PFSK-1 (cell line): ENCODE results near the gene TMEM174.

Source experiments
- FOXP2 ChIP-seq: optimal IDR thresholded peaks from 2 replicates; pipeline ENCODE3; 2011; ENCODE audit warnings: borderline replicate concordance, control low read depth, inconsistent platforms; ENCODE audit not compliant: insufficient read depth; ENCODE audit errors: extremely low read length, extremely low read depth
- POLR2AphosphoS5 ChIP-seq: IDR thresholded peaks from 2 replicates; pipeline ENCODE4 v1.6.1; 2012; ENCODE audit warnings: low read depth, mild to moderate bottlenecking, control low read depth, low read length, moderate library complexity
- SIN3A ChIP-seq: IDR thresholded peaks from 2 replicates; pipeline ENCODE4 v1.6.1; 2012; ENCODE audit warnings: mild to moderate bottlenecking, low read length, moderate library complexity, borderline replicate concordance; ENCODE audit not compliant: insufficient read depth
- TAF1 ChIP-seq: IDR thresholded peaks from 2 replicates; pipeline ENCODE4 v1.6.1; 2012; ENCODE audit warnings: low read length, control low read depth, borderline replicate concordance; ENCODE audit not compliant: insufficient read depth
- TF ChIP-seq, protein P1 (sequence below), 2 experiments: IDR thresholded peaks; 2 replicates each; pipeline versions ENCODE4 v1.6.1 to v1.8.0; 2011 to 2012; ENCODE audit warnings: low read depth in 2 of 2, low read length in 2 of 2, control low read depth in 1 of 2, inconsistent platforms in 1 of 2, mild to moderate bottlenecking in 1 of 2, moderate library complexity in 1 of 2; ENCODE audit not compliant: insufficient read depth in 1 of 2

The TMEM174 gene

DNA sequence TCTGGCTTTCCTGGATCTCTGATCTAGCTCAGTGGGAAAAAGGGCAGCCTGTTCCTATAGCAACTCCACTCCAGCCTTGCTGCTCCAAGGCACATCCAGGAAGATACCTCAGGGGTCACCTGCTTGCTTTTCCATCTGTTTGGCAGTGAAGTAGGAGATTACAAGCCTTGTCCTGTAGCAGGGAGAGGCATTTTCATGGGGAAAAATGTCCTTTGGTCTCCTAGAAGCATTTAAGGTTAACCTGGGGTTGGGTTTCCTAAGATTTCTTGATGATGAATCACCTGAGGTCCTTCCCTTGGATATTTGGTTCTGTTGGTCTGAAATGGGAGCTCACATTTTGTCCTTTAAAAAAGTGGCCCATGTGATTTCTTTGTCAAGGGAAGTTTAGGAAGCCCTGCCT, 1.5 kb upstream of the TMEM174 start:
- TF ChIP-seq POLR2AphosphoS5 (no peak), SIN3A (no peak), FOXP2 (no peak)

DNA sequence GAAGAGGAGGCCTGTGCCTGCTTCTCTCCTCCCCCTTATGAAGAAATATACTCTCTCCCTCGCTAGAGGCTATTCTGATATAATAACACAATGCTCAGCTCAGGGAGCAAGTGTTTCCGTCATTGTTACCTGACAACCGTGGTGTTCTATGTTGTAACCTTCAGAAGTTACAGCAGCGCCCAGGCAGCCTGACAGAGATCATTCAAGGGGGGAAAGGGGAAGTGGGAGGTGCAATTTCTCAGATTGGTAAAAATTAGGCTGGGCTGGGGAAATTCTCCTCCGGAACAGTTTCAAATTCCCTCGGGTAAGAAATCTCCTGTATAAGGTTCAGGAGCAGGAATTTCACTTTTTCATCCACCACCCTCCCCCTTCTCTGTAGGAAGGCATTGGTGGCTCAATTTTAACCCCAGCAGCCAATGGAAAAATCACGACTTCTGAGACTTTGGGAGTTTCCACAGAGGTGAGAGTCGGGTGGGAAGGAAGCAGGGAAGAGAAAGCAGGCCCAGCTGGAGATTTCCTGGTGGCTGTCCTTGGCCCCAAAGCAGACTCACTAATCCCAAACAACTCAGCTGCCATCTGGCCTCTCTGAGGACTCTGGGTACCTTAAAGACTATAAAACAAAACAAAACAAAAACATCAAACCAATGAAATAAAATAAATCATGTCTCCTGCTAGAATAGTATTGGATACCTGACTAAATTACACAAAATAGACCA, 1.3 kb downstream of the TMEM174 start:
- TF ChIP-seq, protein P1, sequence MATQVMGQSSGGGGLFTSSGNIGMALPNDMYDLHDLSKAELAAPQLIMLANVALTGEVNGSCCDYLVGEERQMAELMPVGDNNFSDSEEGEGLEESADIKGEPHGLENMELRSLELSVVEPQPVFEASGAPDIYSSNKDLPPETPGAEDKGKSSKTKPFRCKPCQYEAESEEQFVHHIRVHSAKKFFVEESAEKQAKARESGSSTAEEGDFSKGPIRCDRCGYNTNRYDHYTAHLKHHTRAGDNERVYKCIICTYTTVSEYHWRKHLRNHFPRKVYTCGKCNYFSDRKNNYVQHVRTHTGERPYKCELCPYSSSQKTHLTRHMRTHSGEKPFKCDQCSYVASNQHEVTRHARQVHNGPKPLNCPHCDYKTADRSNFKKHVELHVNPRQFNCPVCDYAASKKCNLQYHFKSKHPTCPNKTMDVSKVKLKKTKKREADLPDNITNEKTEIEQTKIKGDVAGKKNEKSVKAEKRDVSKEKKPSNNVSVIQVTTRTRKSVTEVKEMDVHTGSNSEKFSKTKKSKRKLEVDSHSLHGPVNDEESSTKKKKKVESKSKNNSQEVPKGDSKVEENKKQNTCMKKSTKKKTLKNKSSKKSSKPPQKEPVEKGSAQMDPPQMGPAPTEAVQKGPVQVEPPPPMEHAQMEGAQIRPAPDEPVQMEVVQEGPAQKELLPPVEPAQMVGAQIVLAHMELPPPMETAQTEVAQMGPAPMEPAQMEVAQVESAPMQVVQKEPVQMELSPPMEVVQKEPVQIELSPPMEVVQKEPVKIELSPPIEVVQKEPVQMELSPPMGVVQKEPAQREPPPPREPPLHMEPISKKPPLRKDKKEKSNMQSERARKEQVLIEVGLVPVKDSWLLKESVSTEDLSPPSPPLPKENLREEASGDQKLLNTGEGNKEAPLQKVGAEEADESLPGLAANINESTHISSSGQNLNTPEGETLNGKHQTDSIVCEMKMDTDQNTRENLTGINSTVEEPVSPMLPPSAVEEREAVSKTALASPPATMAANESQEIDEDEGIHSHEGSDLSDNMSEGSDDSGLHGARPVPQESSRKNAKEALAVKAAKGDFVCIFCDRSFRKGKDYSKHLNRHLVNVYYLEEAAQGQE (IDR thresholded peaks at IDR 0.05; ENCODE audit: insufficient read depth in 1 of 2, low read depth in 2 of 2, low read length in 2 of 2), result no peak
- TF ChIP-seq TAF1 (no peak), SIN3A (no peak), FOXP2 (no peak), POLR2AphosphoS5 (no peak)

DNA sequence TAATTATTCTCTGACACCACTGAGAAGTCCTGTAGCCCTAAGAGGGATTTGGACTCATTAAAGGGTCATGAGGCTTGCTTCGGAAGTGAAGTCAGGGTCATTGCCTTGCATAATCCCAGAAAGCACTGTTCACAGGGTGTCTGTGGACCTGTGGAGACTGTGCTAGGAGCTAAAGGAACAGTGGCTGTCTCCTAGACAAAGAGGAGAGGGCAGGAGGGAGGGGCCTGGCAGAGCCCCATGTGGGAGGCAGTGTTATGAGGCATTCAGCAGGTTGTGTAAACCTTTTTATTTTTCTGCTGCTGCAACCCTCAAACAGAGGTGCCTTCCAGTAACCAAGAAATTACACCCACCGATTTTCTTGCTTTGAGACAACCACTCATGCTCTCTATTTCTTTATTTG, 3.3 kb downstream of the TMEM174 start:
- TF ChIP-seq SIN3A (no peak), FOXP2 (no peak), POLR2AphosphoS5 (no peak), TAF1 (no peak)
- TF ChIP-seq, protein P1 (IDR thresholded peaks at IDR 0.05; ENCODE audit: insufficient read depth in 1 of 2, low read depth in 2 of 2, low read length in 2 of 2), result no peak

DNA sequence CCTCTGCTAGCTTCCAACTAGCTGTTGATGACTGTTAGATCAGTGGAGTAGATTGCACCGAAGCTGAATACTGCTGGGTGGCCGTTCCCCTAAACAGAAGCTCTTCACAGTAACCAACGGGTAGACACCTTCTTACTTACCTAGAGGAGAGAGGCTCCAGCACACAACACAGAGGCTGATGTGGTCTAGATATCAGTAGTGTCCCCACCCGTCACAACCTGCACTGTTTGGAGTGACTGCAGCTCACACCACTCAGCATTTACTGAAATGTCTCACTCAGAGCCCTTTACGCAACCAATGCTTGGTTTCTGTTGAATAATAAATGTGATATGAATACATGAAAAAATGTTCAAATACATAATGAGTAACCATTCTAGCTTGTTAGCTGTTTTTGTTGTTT, 5.3 kb downstream of the TMEM174 start:
- TF ChIP-seq FOXP2 (no peak), POLR2AphosphoS5 (no peak)

DNA sequence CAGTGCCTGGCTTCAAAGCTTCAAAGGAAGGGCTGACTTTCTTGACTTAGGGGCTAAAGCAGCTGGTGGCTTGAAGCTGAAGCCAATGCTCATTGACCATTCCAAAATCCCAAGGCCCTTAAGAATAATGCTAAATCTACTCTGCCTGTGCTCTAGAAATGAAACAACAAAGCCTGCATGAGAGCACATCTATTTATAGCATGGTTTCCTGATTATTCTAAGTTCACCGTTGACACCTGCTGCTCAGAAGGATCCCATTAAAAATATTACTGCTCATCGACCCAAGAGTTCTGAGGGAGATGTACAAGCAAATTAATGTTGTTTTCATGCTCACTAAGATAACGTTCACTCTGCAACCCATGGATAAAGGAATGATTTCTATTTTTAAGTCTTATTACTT, 6.7 kb downstream of the TMEM174 start:
- no peak for TF ChIP-seq FOXP2
- TF ChIP-seq POLR2AphosphoS5, result no peak
- no peak for TF ChIP-seq TAF1
- TF ChIP-seq, protein P1 (IDR thresholded peaks at IDR 0.05; ENCODE audit: insufficient read depth in 1 of 2, low read depth in 2 of 2, low read length in 2 of 2), result no peak
- TF ChIP-seq SIN3A, result no peak

DNA sequence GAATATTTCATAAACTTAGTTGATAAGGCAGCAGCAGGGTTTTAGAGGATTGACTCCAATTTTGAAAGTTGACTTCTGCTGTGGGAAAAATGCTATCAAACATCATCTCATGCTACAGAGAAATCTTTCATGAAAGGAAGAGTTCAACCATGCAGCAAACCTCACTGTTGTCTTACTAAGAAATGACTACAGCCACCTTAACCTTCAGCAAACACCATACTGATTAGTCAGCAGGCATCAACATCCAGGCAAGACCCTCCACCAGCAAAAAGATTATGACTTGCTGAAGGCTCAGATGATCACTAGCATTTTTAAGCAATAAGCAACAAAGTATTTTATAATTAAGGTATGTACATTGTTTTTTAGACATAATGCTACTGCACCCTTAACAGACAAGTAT, 7.6 kb downstream of the TMEM174 start:
- TF ChIP-seq, protein P1 (IDR thresholded peaks at IDR 0.05; ENCODE audit: insufficient read depth in 1 of 2, low read depth in 2 of 2, low read length in 2 of 2), result no peak
- TF ChIP-seq TAF1 (no peak), SIN3A (no peak), FOXP2 (no peak), POLR2AphosphoS5 (no peak)
